GM12873 (cell line): ENCODE measurements around the gene NCAPH2.

ENCODE experiments used
- TF ChIP-seq, protein P1 (sequence below): IDR thresholded peaks from 2 replicates; pipeline ENCODE4 v1.5.1; 2012; ENCODE audit warnings: low read depth, mild to moderate bottlenecking, moderate library complexity, low read length, control low read depth; ENCODE audit not compliant: insufficient read depth; ENCODE audit errors: missing control alignments

NCAPH2 gene

GRCh38 chr22:50526108-50526833, 18.2 kb downstream of the NCAPH2 start:
- TF ChIP-seq, protein P1, sequence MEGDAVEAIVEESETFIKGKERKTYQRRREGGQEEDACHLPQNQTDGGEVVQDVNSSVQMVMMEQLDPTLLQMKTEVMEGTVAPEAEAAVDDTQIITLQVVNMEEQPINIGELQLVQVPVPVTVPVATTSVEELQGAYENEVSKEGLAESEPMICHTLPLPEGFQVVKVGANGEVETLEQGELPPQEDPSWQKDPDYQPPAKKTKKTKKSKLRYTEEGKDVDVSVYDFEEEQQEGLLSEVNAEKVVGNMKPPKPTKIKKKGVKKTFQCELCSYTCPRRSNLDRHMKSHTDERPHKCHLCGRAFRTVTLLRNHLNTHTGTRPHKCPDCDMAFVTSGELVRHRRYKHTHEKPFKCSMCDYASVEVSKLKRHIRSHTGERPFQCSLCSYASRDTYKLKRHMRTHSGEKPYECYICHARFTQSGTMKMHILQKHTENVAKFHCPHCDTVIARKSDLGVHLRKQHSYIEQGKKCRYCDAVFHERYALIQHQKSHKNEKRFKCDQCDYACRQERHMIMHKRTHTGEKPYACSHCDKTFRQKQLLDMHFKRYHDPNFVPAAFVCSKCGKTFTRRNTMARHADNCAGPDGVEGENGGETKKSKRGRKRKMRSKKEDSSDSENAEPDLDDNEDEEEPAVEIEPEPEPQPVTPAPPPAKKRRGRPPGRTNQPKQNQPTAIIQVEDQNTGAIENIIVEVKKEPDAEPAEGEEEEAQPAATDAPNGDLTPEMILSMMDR, result peak; percentile 77

- TF ChIP-seq, protein P1, result no peak
These were observed 19.1 kb downstream of the NCAPH2 start for GRCh38 chr22:50526834-50527801.

GRCh38 chr22:50527921-50528681, 20.1 kb downstream of the NCAPH2 start:
- TF ChIP-seq, protein P1, result no peak

GRCh38 chr22:50528682-50529415, 20.8 kb downstream of the NCAPH2 start:
- TF ChIP-seq, protein P1, result no peak

DNA sequence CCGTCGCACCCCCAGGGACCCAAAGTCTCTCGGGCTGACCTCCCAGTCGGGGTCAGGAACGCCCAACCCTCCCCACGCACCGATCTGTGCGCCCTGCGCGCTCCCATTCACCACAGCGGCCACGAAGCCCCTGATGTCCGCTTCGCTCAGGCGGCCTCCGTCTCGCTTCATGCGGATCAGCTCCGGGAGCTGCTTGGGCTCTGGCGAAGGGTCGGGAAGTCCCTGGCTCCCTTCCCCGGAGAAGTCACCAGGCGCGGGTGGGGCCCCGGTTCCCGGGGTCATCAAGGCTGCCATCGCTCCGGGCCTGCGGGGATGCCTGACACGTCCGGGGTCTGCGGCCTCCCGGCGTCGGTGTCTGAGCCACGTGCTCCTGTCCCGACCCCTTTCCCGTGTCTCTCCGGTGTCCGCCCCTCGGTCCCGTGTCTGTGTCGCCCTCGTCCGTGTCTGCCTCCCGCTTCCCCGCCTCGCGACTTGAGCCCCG, 21.4 kb downstream of the NCAPH2 start:
- TF ChIP-seq, protein P1, result no peak

GRCh38 chr22:50529897-50530579, 22.0 kb downstream of the NCAPH2 start, which contains the start of gene TYMP:
Gene TYMP (minus strand): TSS chr22:50530012. CDS start chr22:50529709, 303 bp downstream.
- TF ChIP-seq, protein P1, result no peak
